Measurements from ENCODE around the gene TMC4.

Gene TMC4

GRCh38 chr19:54160854-54161253, 12.1 kb downstream of the TMC4 start:
- Histone ChIP-seq H3K4me3 (ENCODE audit: low read depth in 1 of 2, low read length in 1 of 2) (peak overlapping the region in 1 of 2 experiments; percentile 60), H3K36me3 (peaks cover 24% of the 10 kb centered on the region), H3K27ac (peak overlapping the region; percentile 95), H3K9me3 (no peaks in the 10 kb centered on the region), H3K27me3 (peaks cover 19% of the 10 kb centered on the region), H3K4me1 (ENCODE audit: control insufficient read depth in 1 of 2, insufficient read depth in 1 of 2, low read depth in 1 of 2, low read length in 1 of 2) (peaks cover 61 to 64% of the 10 kb centered on the region in 2 experiments)
- no peak for TF ChIP-seq CTCF (IDR thresholded peaks at IDR 0.05)

GRCh38 chr19:54160182-54160811, 12.7 kb downstream of the TMC4 start:
- Histone ChIP-seq H3K27ac (peak overlapping the region; percentile 95), H3K9me3 (no peaks in the 10 kb centered on the region), H3K4me3 (ENCODE audit: low read depth in 1 of 2, low read length in 1 of 2) (peak overlapping the region; percentile 60 to 91), H3K27me3 (peaks cover 13% of the 10 kb centered on the region), H3K36me3 (peaks cover 30% of the 10 kb centered on the region), H3K4me1 (ENCODE audit: control insufficient read depth in 1 of 2, insufficient read depth in 1 of 2, low read depth in 1 of 2, low read length in 1 of 2) (peaks cover 61 to 63% of the 10 kb centered on the region in 2 experiments)
- TF ChIP-seq CTCF (IDR thresholded peaks at IDR 0.05), result no peak

- TF ChIP-seq CTCF (IDR thresholded peaks at IDR 0.05), result peak; percentile 62
- H3K36me3 ChIP-seq, result peaks cover 37% of the 10 kb centered on the region
- H3K27ac ChIP-seq, result peak within 1 kb of the TSS; percentile 95
- H3K4me3 ChIP-seq (ENCODE audit: low read depth in 1 of 2, low read length in 1 of 2), result peak within 1 kb of the TSS; percentile 82 to 91
- no peaks in the 10 kb centered on the region for H3K9me3 ChIP-seq
- H3K27me3 ChIP-seq, result peaks cover 6% of the 10 kb centered on the region
- peaks cover 56 to 59% of the 10 kb centered on the region in 2 experiments for H3K4me1 ChIP-seq (ENCODE audit: control insufficient read depth in 1 of 2, insufficient read depth in 1 of 2, low read depth in 1 of 2, low read length in 1 of 2)
These were observed 13.4 kb downstream of the TMC4 start, which contains the start of gene LENG1 for GRCh38 chr19:54159352-54160181. LENG1 (minus strand) TSS chr19:54159721; CDS start chr19:54159695, 26 bp downstream.

GRCh38 chr19:54158812-54159351, 14.1 kb downstream of the TMC4 start:
- no peak for TF ChIP-seq CTCF (IDR thresholded peaks at IDR 0.05)
- Histone ChIP-seq H3K36me3 (peaks cover 44% of the 10 kb centered on the region), H3K4me1 (ENCODE audit: control insufficient read depth in 1 of 2, insufficient read depth in 1 of 2, low read depth in 1 of 2, low read length in 1 of 2) (peaks cover 49 to 52% of the 10 kb centered on the region in 2 experiments), H3K9me3 (no peaks in the 10 kb centered on the region), H3K27ac (peak overlapping the region; percentile 95), H3K4me3 (ENCODE audit: low read depth in 1 of 2, low read length in 1 of 2) (peak overlapping the region; percentile 82 to 91), H3K27me3 (no peaks in the 10 kb centered on the region)

- peaks cover 32 to 34% of the 10 kb centered on the region in 2 experiments for H3K4me1 ChIP-seq (ENCODE audit: control insufficient read depth in 1 of 2, insufficient read depth in 1 of 2, low read depth in 1 of 2, low read length in 1 of 2)
- H3K9me3 ChIP-seq, result no peaks in the 10 kb centered on the region
- TF ChIP-seq CTCF (IDR thresholded peaks at IDR 0.05), result no peak
- H3K27me3 ChIP-seq, result no peaks in the 10 kb centered on the region
- peaks cover 63% of the 10 kb centered on the region for H3K36me3 ChIP-seq
- H3K27ac ChIP-seq, result no peak overlapping the region
- no peak overlapping the region for H3K4me3 ChIP-seq (ENCODE audit: low read depth in 1 of 2, low read length in 1 of 2)
These were observed 16.0 kb downstream of the TMC4 start for GRCh38 chr19:54156953-54157352.

All from neutrophil (primary cell).